ENCODE data around the gene C12orf76. TPM values are rescaled to one million over a fixed set of nuclear protein-coding genes. Genes with fewer than 3 reads are reported as not detected.

C12orf76 gene
- total and polyA plus RNA-seq, 2 of the 4 experiments (the other 2 are of a cell fraction) = 5.0 to 7.1 TPM

DNA sequence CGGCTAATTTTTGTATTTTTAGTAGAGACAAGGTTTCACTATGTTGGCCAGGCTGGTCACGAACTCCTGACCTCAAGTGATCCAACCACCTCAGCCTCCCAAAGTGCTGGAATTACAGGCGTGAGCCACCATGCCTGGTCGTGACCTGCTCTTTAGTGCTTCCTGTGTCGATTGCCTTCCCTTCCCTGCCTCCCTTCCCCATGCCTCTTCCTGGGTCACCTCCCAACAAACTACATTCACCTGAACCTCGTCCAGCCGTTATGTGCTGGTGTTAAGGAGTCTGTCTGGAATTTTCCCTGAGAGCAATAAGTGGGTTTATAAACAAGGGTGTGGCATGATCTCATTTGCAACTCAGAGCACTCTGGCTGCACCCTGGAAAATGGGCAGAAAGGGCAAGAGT is 32.1 kb upstream of the C12orf76 start:
- no peak overlapping the region for H3K14ac ChIP-seq (replicated peaks; ENCODE audit: low read depth, low read length)
- no peak overlapping the region for H3K9ac ChIP-seq (ENCODE audit: low read depth, low read length)
- H4K5ac ChIP-seq (ENCODE audit: low read depth, low read length) = no peak overlapping the region
- no peaks in the 10 kb centered on the region for H3K9me3 ChIP-seq (ENCODE audit: control insufficient read depth, insufficient read depth, low read length)
- H4K91ac ChIP-seq (ENCODE audit: insufficient read depth, low read depth, low read length) = no peak overlapping the region
- ChIA-PET CTCF (no interaction called here), POLR2A (ENCODE audit: unreplicated experiment) (no interaction called here)
- 83% methylated on average over 1 of the region's 7 CpGs; no CpG with 5 or more reads in 1 of the 2 experiments for WGBS, 2 experiments (ENCODE audit: extremely low coverage in 2 of 2, insufficient read length in 1 of 2)
- TF ChIP-seq, protein P1, sequence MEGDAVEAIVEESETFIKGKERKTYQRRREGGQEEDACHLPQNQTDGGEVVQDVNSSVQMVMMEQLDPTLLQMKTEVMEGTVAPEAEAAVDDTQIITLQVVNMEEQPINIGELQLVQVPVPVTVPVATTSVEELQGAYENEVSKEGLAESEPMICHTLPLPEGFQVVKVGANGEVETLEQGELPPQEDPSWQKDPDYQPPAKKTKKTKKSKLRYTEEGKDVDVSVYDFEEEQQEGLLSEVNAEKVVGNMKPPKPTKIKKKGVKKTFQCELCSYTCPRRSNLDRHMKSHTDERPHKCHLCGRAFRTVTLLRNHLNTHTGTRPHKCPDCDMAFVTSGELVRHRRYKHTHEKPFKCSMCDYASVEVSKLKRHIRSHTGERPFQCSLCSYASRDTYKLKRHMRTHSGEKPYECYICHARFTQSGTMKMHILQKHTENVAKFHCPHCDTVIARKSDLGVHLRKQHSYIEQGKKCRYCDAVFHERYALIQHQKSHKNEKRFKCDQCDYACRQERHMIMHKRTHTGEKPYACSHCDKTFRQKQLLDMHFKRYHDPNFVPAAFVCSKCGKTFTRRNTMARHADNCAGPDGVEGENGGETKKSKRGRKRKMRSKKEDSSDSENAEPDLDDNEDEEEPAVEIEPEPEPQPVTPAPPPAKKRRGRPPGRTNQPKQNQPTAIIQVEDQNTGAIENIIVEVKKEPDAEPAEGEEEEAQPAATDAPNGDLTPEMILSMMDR (conservative IDR thresholded peaks at IDR 0.05; ENCODE audit: low read depth, low read length) = no peak
- no peak overlapping the region for H3K4me3 ChIP-seq (ENCODE audit: insufficient read depth, low read depth, low read length)
- H3K4me2 ChIP-seq (ENCODE audit: low read depth, low read length) = no peak overlapping the region
- no peak overlapping the region for H3K56ac ChIP-seq (ENCODE audit: extremely low read depth, insufficient read depth, low read length)
- dilution Hi-C loops (cut with HindIII; ENCODE audit: low sequenced_read_pairs, unreplicated experiment) (no loop called here), in situ Hi-C loops (cut with MboI; ENCODE audit: low sequenced_read_pairs) (no loop called here), intact Hi-C loops (cut with micrococcal nuclease) (no loop called here)
- H2BK5ac ChIP-seq (ENCODE audit: low read depth, low read length, poor library complexity, severe bottlenecking) = no peak overlapping the region
- no peak overlapping the region for H2BK15ac ChIP-seq (ENCODE audit: low read depth, low read length)
- no peaks in the 10 kb centered on the region for H3K79me1 ChIP-seq (ENCODE audit: low read depth in 1 of 2, low read length in 2 of 2)
- H4K20me1 ChIP-seq (ENCODE audit: insufficient read depth, low read length) = no peaks in the 10 kb centered on the region
- H2AK5ac ChIP-seq (ENCODE audit: low read depth, low read length) = no peak overlapping the region
- no peak overlapping the region for H2BK120ac ChIP-seq (ENCODE audit: low read depth, low read length)
- H3K36me3 ChIP-seq (ENCODE audit: control insufficient read depth, insufficient read depth, low read length) = no peaks in the 10 kb centered on the region
- no peak overlapping the region for H3K27ac ChIP-seq (ENCODE audit: insufficient read depth, low read length)
- no peak overlapping the region for H2BK20ac ChIP-seq (ENCODE audit: low read depth, low read length)
- H4K8ac ChIP-seq (ENCODE audit: low read depth in 2 of 2, low read length in 2 of 2) = no peak overlapping the region
- H3K4ac ChIP-seq (ENCODE audit: low read depth, low read length) = no peak overlapping the region
- H3K18ac ChIP-seq (ENCODE audit: low read depth, low read length) = no peak overlapping the region
- H2AK9ac ChIP-seq (replicated peaks; ENCODE audit: low read depth, low read length, poor library complexity) = no peak overlapping the region
- BruUV-seq (replicated peaks) = no TSS peak
- peaks cover 4% of the 10 kb centered on the region; the same call in 1 of the 2 replicates for H3K9me1 ChIP-seq (ENCODE audit: insufficient read depth, low read length)
- H3K23ac ChIP-seq (ENCODE audit: low read depth, low read length) = no peak overlapping the region
- H3K27me3 ChIP-seq (ENCODE audit: control insufficient read depth, insufficient read depth, low read length) = no peaks in the 10 kb centered on the region
- ATAC-seq (ENCODE audit: low read depth) = no peak
- no peaks in the 10 kb centered on the region for H3K4me1 ChIP-seq (ENCODE audit: control insufficient read depth, insufficient read depth, low read length)
- H2AFZ ChIP-seq (replicated peaks; ENCODE audit: low read length, poor library complexity) = no peak overlapping the region
- no peak for DNase-seq
